K562 (cell line): ENCODE data around the gene MEGF11.

Experiments
- ATF7 ChIP-seq: fragments of 450-650 bp; IDR thresholded peaks from 2 replicates; pipeline ENCODE4 v1.7.1; 2014; ENCODE audit warnings: mild to moderate bottlenecking, moderate library complexity
- JUNB ChIP-seq: fragments of 450-650 bp; formaldehyde crosslinking; conservative IDR thresholded peaks from 2 replicates; pipeline ENCODE4 v1.4.0; 2020; ENCODE audit warnings: mild to moderate bottlenecking
- POLR2AphosphoS2 ChIP-seq: IDR thresholded peaks from 2 replicates; pipeline ENCODE4 v1.6.1; 2012; ENCODE audit warnings: low read length, improper control_type of control experiment
- SMARCA4 ChIP-seq: fragments of 450-650 bp; IDR thresholded peaks from 2 replicates; pipeline ENCODE4 v1.6.1; 2016
- SP1 ChIP-seq: sonication (generic); formaldehyde crosslinking; IDR thresholded peaks from 2 replicates; pipeline ENCODE4 v1.8.1; 2022; ENCODE audit warnings: mild to moderate bottlenecking, missing genetic modification reagents

GRCh38 chr15:66184936-66185790, 68.4 kb downstream of the MEGF11 start:
- TF ChIP-seq ATF7: no peak
- TF ChIP-seq POLR2AphosphoS2: no peak
- TF ChIP-seq JUNB (CRISPR knock-in tag): no peak
- no peak for TF ChIP-seq SP1 (CRISPR knock-in tag)
- no peak for TF ChIP-seq SMARCA4
